ENCODE data around the gene CHTF8.
"Not testable (repeated sequence)": the region's sequence is repeated elsewhere in the genome, so short reads cannot be mapped to it uniquely, and the experiment has no call there.

CHTF8 gene

GRCh38 chr16:69132424-69133252, at the start of gene CHTF8, which contains the start of gene UTP4:
CHTF8 (minus strand) TSS chr16:69132588; CDS start chr16:69121458, 11,130 bp downstream.
UTP4 (plus strand) TSS chr16:69132649; CDS start chr16:69133460, 811 bp downstream.
- DNase-seq = peak; percentile 45

GRCh38 chr16:69180011-69180338, 47.6 kb upstream of the CHTF8 start:
- DNase-seq = no peak

- DNase-seq = no peak
Measured at GRCh38 chr16:69179328-69180010, 47.1 kb upstream of the CHTF8 start.

GRCh38 chr16:69176033-69176800, 43.8 kb upstream of the CHTF8 start:
- no peak for DNase-seq

- no peak for DNase-seq
Measured at GRCh38 chr16:69171325-69172084, 39.1 kb upstream of the CHTF8 start.

- DNase-seq = no peak
Measured at GRCh38 chr16:69169607-69170352, 37.4 kb upstream of the CHTF8 start.

GRCh38 chr16:69169051-69169450, 36.7 kb upstream of the CHTF8 start:
- DNase-seq = no peak

GRCh38 chr16:69166946-69167930, 34.9 kb upstream of the CHTF8 start:
- DNase-seq = no peak

- DNase-seq = no peak
Measured at GRCh38 chr16:69166221-69166833, 33.9 kb upstream of the CHTF8 start.

GRCh38 chr16:69165584-69165983, 33.2 kb upstream of the CHTF8 start:
- DNase-seq = no peak

GRCh38 chr16:69160192-69160591, 27.8 kb upstream of the CHTF8 start:
- DNase-seq = no peak

GRCh38 chr16:69157196-69157595, 24.8 kb upstream of the CHTF8 start:
- no peak for DNase-seq

GRCh38 chr16:69150146-69150865, 17.9 kb upstream of the CHTF8 start:
- peak; percentile 32 for DNase-seq

- DNase-seq = not testable (repeated sequence)
Measured at GRCh38 chr16:69149621-69150020, 17.2 kb upstream of the CHTF8 start.

- peak; percentile 39 for DNase-seq
Measured at GRCh38 chr16:69145658-69146057, 13.3 kb upstream of the CHTF8 start.

GRCh38 chr16:69143116-69143515, 10.7 kb upstream of the CHTF8 start:
- no peak for DNase-seq

GRCh38 chr16:69141936-69142335, 9.5 kb upstream of the CHTF8 start:
- no peak for DNase-seq

- DNase-seq = no peak
Measured at GRCh38 chr16:69141014-69141413, 8.6 kb upstream of the CHTF8 start.

- DNase-seq = not testable (repeated sequence)
Measured at GRCh38 chr16:69139464-69139863, 7.1 kb upstream of the CHTF8 start.

GRCh38 chr16:69138608-69139007, 6.2 kb upstream of the CHTF8 start:
- DNase-seq = no peak

Measured in DMS 273 treated with DMSO at 0.1 percent for 48 hours (cell line).